ENCODE measurements around the gene AFAP1.

The AFAP1 gene

DNA sequence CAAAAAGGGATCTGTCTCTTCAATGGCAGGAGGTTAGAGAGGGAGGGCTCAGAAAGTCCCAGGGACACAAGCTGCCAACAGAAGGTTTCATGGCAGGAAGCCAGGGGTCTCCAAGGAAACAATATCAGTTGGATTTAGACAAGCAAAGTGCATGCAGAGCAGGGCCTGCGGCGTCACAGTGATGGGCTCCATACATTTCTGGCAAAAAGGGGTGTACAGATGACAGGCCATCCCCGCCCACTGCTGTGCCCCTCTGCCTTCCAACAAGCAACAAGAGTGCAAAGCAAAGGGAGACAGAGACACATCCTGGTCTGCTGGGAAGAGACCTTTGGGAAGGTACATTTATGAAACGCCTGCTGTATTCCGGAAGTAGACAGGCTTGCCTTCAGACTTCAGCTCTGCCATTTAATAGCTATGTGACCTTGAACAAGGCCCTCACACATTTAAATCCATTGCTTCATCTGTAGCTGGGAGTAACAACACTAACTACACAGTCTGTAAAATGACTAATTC, 121.2 kb downstream of the AFAP1 start:
- DNase-seq = peak; percentile 86

DNA sequence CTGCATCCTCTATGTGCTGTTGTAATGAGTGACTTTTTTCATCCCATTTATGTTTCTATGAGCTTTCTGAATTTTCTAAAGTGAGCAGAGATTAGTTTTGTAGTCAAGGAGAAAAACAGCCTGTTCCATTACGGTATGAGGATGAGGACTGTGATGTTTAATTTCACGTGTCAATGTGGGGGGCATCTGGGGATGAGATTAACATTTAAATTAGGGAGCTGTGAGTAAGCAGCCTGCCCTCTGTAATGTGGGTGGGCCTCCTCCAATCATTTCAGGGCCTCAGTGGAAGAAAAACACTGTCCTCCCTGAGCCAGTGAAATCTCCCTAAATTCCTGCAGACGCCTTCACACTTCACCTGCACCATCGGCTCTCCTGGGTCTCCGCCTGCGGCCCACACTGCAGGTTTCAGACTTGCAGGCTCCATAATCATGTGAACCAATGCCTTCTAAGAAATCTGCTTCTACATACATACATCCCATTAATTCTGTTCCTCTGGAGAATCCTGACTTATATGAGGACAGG, 121.7 kb downstream of the AFAP1 start:
- no peak for DNase-seq

DNA sequence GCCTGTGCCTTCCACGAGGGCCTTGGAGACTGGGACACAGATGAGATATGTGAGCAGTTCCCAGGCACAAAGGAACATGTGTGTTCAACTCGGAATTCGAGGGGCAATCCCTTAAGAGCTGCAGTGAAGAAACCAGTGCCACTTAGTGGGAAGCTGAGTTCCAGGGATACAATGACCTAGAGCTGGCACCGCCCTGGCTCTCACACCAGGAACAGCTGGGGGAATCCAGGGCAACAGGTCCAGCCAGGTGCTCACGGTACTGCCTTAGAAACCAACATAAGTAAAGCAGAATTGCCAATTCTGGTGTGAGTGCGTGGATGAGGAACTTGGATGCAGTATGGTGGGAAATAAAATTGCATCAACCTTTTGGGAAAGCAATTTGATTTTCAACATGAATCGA, 122.9 kb downstream of the AFAP1 start:
- no peak for DNase-seq

DNA sequence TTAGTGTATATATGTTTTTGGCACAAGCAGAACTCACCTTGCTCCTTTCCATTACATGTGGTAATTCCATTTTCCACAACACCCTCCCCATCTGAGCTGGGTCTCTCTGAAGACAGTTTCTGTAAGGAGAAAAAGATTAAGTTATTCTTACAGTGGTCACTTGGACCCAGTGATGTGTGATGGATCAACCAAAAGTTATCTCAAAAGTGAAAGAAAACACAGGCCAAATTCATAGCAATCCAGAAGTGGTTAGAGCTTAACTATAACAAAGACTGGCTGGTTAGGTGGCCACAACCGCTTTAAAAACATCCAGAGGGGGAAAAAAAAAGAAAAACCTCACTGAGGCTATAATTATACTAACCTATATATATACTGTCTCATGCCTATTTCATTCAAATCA, 123.7 kb downstream of the AFAP1 start:
- DNase-seq = no peak

DNA sequence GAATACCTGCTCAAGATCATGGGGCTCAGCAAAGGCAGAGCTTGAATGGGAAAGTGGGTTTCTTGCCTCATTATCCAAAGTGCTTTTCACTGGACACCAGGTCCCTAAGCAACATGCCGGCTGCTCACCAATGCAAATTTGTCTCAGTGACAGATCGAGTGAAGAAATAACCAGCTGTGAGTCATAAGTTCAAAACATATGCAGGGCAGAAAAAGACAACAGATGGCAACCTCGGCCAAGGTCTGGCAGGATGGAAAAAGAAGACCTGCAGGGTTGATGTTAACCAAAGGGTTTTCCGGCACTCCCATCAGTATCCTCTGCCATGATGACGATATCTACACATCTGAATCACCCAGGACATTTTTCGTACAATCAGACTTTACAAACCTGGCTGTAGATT, 124.1 kb downstream of the AFAP1 start:
- DNase-seq = peak; percentile 42

DNA sequence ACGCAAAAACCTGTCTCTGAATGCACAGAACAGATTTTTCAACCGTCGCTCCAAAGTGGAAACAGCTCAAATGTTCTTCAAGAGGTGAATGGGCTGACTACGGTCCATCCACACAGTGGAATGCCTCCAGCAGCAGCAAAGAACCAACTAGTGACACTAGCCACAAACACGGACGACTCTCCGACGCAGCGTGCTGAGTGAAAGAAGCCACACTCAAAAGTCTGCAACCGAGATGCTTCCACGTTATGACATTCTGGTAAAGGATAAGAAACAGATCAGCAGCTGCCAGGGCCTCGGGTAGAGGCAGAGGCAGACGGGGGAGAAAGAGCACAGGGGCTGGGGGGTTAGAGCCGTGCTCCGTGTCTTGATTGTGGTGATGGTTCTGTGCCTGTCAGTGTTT, 125.2 kb downstream of the AFAP1 start:
- no peak for DNase-seq

DNA sequence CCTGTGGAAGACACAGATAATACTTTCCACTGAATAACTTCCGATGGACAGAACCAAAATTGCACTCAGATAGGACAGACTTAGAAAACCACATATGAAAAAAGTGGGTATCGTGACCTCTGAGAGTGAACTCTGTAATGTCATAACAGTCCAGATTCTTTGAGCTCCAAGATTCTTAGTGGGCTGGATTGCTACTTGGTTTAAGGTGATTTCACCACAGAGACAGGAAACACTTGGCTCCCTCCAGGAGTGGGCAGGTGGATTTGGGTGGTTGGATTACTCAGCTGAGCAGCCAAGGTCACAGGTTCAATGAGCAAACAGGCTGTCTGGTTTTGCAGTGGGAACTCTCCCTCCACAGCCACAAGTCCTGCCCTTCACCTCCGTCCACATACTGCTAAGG, 126.0 kb downstream of the AFAP1 start:
- no peak for DNase-seq

DNA sequence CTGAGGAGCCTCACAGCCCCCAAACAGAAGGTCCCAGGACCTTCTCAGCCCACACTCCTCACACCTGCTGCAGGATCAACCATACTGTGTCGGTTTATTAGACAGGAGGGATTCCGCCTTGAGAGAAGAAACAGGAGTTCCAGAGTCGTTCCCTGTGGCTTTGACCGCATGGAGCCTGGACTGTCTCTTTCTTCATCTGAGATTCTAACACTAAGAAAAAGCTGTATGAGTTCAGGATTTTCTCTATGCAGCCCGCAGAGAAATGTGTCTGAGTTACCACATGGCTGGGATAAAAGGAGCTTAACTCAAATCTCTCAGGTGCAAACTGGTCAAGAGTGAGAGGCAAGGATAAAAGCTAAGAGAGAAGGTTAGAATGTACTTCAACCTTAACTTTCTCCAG, 126.7 kb downstream of the AFAP1 start:
- no peak for DNase-seq

DNA sequence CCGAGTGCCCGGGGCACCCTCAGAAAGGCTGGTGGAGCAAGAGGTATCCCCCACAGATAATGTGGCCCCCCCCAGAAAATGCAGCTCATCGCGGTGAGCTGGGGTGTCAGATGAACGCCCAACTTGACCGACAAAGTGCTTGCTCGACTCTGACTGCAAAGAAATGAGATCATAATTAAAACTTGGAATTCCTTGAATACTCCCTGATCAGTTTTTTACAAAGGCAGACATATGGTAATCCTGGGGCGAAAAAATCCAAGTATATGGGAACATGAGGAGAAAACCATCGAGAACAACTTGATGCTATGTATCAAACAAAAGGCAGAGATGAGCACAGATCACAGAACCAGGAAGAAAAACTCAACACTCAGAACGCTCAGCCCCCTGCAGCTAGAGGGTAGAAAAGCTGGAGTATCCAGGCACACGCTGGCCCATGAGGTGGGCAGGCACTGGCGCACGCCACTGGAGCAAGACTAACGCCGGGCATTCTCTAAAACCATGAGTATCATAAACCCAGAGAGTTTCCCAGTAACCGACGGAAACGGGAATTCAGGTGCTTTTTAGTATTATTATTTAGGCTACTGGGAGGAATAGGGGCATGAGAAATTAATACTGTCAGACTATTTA, 127.3 kb downstream of the AFAP1 start:
- no peak for DNase-seq

DNA sequence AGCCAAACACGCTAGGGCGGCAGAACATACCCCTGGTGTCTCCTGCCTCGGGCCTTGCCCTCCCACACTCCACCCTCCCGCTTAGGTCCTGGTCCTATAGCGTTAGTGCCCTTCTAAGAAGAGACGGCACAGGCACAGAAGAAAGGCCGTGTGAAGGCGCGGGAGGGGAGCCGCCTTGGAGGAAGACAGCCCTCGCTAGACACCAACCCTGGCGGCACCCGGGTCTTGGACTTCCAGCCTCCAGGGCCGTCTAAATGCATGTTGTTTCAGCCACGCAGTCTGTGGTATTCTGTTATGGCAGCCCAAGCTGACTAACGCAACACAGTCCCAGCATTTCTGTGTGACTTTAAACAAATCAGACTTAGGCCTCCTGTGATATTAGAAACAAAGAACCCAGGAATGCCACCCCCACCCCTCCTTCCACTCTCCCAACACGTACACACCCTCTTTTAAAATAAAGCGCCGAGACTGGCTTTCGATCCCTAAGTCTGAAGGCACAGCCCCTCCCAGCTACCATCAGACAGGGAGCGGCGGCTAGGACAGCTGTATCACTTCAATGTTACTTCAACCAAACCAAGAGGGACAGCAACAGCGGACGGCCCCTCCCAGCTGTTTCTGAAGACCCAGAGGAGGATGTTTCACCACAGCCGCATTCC, 128.0 kb downstream of the AFAP1 start:
- DNase-seq = no peak

DNA sequence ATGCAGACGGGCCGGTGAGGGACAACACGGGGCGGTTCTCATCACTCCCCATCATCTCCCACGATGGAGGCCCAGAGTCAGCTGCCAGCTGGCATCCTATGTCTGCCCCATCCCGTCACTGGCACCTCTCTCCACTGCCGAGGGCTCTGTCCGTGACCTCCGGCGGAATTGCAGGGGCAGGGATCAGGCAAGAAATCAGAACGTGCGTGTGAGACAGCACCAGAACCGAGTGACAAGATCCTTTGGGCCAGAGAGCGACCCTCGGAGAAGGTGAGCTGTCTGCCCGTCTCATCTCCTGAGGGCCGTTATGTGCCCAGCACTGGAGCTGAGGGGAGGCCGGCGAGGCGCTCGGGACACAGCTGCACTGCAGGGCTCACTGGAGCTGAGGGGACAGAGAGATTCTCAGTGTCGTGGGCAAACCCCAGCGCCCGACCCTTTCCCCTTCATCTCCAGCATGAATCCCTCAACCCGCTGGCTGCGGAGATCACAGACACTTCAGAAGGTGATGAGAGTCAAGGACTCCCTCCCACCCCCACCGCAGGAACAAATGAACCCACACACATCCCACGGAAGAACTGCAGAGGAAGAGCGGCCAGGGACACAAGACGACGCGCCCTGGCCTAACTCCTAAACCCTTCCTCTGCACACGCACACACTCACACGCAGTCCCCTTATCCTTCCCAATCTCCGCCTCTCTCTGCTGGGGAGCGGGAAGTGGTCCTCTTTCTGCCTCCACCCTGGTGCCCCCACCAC, 128.7 kb downstream of the AFAP1 start:
- no peak for DNase-seq

DNA sequence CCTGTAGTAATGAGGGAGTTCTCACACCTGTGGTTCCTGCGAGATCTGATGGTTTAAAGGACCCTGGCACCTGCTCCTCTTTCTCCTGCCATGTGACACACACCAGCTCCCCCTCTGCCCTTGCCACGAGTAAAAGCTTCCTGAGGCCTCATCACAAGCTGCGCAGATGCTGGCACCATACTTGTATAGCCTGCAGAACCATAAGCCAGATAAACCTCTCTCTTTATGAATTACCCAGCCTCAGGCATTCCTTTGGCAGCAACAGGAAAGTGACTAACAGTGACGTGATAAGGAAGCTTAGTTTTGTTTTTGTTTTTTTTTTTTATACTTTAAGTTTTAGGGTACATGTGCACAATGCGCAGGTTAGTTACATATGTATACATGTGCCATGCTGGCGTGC, 130.9 kb downstream of the AFAP1 start:
- DNase-seq = no peak

DNA sequence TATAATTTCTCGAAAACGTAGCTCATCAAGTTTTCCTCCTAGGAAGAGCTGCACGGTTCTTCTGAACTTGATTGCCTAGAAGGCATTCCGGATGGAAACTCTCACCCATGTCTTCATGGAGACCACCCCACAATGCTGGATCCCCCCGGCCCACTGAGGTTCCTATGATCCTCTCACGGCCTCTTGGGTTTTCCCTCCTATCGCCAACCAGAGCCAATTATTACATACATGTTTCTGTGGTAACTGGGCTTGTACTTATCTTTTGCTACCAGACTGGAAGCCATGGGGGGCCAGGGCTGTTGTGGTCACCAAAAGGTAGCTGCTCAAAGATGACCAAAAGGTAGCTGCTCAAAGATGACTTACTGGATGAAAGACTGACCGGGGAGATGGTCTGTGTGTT, 131.5 kb downstream of the AFAP1 start:
- DNase-seq = no peak

DNA sequence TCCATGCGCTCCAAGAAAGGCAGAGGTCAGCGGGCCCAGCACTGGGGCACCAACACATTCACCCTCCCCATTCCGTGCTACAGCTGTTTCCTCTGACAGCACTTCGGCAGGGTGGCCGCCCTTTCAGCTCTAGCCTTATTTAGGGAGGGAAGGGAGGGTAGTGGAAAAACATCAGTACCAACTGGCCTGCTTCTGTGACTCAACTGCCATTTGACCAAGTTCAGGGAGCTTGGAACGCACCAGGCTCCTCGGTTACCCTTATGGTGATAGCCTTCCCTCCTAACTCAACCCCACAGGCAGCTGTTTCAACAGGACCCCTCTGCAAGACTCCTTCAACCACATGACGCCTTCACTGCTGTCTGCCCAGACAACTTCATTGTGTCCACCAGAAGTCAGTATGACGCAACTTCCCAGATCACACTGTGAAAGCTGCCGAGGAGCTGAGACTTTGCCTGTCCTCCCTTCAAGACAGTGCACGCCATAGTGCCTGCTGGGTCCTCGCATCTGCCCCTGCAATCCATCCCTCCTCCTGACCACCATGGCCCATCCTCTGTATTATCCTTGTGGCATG, 132.2 kb downstream of the AFAP1 start:
- DNase-seq = no peak

DNA sequence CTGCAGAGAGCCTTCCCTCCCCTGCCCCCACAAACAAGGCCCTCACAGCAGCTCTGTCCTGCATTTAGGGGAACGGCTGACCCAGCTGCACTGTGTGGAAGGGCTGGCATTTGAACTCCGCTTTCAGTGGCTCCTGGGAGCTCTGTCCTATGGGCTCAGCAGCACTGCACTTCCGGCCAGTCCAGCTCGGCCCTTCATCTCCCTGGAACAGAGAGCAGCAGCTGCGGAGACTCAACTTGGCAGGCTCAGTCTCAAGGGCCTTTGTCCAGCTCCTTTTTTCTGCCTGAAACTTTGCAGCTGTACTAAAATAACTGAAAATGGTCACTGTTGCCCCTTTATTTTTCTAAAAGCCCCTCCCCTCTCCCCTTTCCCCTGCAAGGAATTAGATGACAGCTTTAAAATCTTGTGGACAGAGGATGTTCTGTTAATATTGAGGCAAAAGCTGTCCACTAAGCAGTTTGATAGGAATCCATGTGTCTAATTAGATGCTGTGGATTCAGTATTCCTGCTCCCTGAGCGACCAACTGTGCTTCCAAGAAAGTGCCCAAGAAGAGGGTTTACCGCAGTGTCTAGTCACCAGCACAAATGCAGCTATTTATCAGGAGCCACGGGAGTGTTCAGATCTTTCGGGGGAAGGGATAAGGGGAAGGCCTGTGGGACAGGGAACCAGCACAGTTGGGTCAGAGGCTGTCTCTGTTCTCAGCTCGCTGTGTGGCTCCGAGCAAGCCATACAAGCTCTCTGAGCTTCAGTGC, 133.1 kb downstream of the AFAP1 start:
- no peak for DNase-seq

DNA sequence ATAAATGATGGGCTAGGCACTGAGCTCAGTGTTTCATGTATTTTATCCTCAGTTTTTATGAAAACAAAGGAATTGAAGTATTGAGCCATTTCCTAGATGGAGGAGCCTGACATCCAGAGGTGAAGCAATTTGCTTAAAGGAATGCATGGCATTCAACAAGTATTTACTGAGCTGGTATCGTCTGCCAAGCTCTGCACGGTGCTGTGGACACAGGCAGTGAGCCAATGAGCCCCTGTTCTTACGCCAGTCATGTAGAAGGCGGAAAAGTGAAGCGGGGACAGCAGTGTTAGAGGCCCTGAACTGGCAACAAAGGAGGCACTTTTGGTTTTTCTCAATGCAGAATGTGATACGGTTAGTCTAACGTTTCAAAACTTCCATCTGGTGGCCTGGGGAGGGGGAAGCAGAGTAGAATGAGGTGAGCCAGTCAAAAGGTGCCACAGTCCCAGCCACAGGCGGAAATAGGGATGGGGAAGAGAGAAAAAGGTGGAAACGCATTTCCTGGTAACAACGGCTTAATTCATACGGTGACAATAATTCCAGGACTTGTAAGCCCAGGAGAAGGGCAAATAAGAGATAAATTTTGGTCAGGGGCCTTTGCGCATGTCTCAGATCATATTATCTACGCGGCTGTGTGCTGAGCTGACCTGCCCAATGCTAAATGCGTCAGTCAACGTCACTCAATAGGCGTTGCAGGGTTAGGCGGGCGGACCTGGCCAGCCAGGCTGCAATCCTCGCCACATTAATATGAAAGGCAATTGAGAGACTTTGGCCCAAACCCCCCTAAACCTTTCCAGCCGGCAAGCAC, 133.9 kb downstream of the AFAP1 start:
- peak; percentile 21 for DNase-seq

DNA sequence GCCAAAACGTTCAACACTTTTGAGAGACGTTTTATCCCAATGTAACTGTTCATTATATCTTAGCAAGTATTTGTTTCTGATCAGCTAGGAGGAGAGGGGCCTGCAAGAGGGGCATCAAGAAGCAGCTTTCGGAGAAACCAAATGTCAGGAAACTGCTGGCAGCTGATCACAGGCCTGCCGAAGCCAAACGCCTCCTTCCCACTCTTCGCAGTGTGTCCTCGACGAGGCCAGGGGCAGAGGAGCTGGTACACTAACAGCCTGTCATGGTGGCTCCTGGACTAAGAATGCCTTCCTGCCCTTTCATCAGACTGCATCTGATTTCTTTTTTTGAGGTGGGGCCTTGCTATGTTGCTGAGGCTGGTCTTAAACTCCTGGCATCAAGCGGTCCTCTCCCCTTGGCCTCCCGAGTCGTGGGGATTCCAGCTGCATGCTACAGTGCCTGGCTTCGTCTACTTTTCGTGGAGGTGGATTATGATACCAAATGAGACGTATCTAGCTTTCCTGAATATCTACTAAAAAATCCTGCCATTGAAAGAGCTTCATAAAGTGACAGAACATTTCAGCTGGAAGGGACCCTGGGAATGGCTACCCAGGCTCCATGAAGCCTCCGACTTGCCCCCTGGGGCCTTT, 134.8 kb downstream of the AFAP1 start:
- no peak for DNase-seq

DNA sequence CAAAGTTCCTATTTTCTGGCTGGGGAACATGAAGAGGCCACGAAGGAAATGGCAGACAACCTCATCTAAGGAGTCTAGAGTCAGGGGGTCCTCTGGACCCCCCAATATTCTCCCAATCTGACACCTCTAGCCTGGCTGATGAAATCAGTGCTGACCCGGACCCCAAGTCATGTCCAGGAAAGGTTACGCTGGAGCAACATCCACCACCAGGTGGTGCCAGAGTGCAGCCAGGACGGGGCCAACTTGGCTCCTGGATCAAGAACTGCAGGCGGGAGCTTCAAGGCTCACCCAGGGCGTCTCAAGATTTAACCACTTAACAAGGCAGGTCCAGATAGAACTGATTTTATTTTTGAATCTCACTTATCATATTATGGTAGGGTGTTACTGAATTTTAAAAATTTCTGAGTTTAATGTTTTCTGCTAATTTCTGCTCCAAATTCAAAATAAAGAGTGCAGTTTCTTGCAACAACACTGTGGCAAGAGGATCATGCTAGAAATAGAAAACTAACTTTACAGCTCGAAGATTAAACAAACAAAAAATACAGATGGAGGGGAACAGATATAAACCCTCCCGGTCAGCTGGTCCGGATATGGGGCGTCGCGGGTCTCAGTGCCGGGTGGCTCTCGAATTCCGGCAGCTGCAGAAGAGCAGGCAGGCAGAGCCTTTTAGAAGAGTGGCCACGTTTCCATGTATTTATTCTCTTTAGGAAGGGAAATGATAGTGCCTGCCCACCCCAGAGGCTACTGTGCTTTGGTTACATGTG, 135.5 kb downstream of the AFAP1 start:
- peak; percentile 28 for DNase-seq

DNA sequence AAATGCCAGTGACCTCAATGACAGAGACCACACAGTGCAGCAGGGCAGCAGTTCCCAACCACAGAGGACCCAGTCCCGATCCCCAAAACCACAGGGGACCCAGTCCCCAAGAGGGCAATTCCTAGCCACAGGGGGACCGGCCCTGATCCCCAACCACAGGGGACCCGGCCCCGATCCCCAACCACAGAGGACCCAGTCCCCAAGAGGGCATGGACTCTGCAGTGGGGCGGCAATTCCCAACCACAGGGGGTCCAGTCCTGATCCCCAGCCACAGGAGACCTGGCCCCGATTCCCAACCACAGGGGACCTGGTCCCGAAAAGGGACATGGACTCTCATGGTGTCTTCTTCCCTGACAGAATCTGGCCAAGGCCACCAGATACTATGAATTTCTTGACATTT, 136.3 kb downstream of the AFAP1 start:
- DNase-seq = no peak

DNA sequence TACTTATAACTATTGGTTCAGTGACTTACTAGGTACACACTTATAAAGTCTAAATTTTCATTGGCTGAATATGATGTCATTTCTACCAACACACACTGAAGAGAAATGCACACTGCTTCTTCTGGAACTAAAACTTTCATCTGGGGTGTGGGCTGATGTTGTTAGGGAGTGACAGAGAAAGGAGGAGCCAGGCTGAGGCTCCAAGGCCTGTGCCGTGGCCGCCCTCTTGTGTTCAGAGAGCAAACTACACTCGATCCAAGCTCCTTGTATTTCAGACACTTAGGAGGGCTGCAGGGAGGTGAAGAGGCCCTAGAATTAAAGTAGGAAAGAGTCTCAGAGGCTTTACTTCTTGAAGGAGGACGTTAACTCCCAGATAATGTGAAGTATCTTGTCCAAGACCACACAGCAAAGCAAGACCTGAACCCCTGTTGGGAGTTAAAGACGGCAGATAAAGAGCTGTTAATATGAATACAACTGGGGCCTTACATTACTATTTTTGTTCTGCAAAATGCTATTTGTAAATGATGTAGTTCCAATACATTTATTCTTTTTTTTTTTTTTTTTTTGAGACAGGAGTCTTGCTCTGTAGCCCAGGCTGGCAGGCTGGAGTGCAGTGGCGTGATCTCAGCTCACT, 137.5 kb downstream of the AFAP1 start:
- peak; percentile 59 for DNase-seq
